K562 (cell line): ENCODE data around the gene FRMD4A. TPM values are rescaled to one million over a fixed set of nuclear protein-coding genes. Genes with fewer than 3 reads are reported as not detected.

Experiments
- ATAC-seq: fragments of 200-7000 bp; cut with Tn5 transposase; 3 replicates; pipeline ENCODE4 v1.9.1; 2020; ENCODE audit warnings: moderate library complexity
- BruUV-seq: library from RNA; stranded (reverse); fragments of 400-500 nt; replicated peaks from 2 replicates; lab custom pipeline; 2021; lab: Mats Ljungman, UMichigan
- CTCF ChIA-PET: fragments of 300-600 bp; formaldehyde crosslinking; extraction: SDS; loops from one replicate; lab custom pipeline; 2021; ENCODE audit warnings: low intra/inter-chr PET ratio; lab: Yijun Ruan, JAX
- POLR2A ChIA-PET: fragments of 300-600, 350-650 bp; sonication (Branson Sonifier 250); formaldehyde crosslinking; extraction: SDS; loops from one replicate; lab custom pipeline; 2021; ENCODE audit warnings: antibody characterized with exemption, inconsistent platforms; lab: Yijun Ruan, JAX
- DNase-seq, 4 experiments: peaks; one replicate each; pipeline versions ENCODE4 v3.0.0 to v3.0.0-alpha.2; 2011 to 2018; ENCODE audit warnings: low spot score in 3 of 4, mixed read lengths in 3 of 4; ENCODE audit errors: extremely low read depth in 1 of 4
- FAIRE-seq: peaks from 2 replicates; lab custom pipeline; 2011; peaks lifted over from hg19 to GRCh38; lab: Jason Lieb, UNC
- H2AFZ ChIP-seq: 2 replicates; pipeline ENCODE4 v1.6.0; 2011; ENCODE audit warnings: low read depth, low read length, control low read depth, inconsistent platforms
- H3K27ac ChIP-seq: fragments of 200-600 bp; 3 replicates; pipeline ENCODE4 v1.8.0; 2011; ENCODE audit warnings: low read depth, mild to moderate bottlenecking, control low read depth, inconsistent platforms, low read length, moderate library complexity, mixed read lengths; ENCODE audit errors: extremely low read depth
- H3K27me3 ChIP-seq, 2 experiments: fragments of 300-600 bp in 1 of 2; 2 replicates in 1 of 2; 3 replicates in 1 of 2; pipeline versions ENCODE4 v1.6.0 to v1.8.0; 2011; ENCODE audit warnings: inconsistent platforms in 2 of 2, low read length in 2 of 2, mild to moderate bottlenecking in 1 of 2, mixed read lengths in 1 of 2, moderate library complexity in 1 of 2; ENCODE audit not compliant: control insufficient read depth in 2 of 2, insufficient read depth in 2 of 2
- H3K36me3 ChIP-seq: fragments of 300-600 bp; 3 replicates; pipeline ENCODE4 v1.8.0; 2011; ENCODE audit warnings: mild to moderate bottlenecking, low read length, inconsistent platforms; ENCODE audit not compliant: control insufficient read depth, insufficient read depth
- H3K4me1 ChIP-seq, 2 experiments: fragments of 200-600 bp in 1 of 2; replicated peaks in 1 of 2; 2 replicates in 1 of 2; 3 replicates in 1 of 2; pipeline versions ENCODE4 v1.5.1 to v1.8.0; 2011; ENCODE audit warnings: inconsistent platforms in 2 of 2, low read length in 2 of 2, mild to moderate bottlenecking in 1 of 2, mixed read lengths in 1 of 2, moderate library complexity in 1 of 2; ENCODE audit not compliant: control insufficient read depth in 2 of 2, insufficient read depth in 2 of 2
- H3K4me2 ChIP-seq: 2 replicates; pipeline ENCODE4 v1.6.1; 2011; ENCODE audit warnings: low read length, control low read depth, inconsistent platforms, mixed read lengths; ENCODE audit not compliant: insufficient read depth
- H3K4me3 ChIP-seq: fragments of 200-600 bp; sonication (generic), shearing (Covaris generic); 2 replicates; pipeline ENCODE4 v1.5.1; 2016; ENCODE audit warnings: control low read depth, inconsistent platforms
- H3K79me2 ChIP-seq: fragments of 200-600 bp; 3 replicates; pipeline ENCODE4 v1.8.0; 2011; ENCODE audit warnings: low read length, inconsistent platforms; ENCODE audit not compliant: control insufficient read depth, insufficient read depth
- H3K9ac ChIP-seq, 2 experiments: 2 replicates each; pipeline versions ENCODE4 v1.6.0 to v1.6.1; 2011; ENCODE audit warnings: low read depth in 2 of 2, low read length in 2 of 2, control low read depth in 1 of 2, inconsistent platforms in 1 of 2, mild to moderate bottlenecking in 1 of 2, mixed read lengths in 1 of 2; ENCODE audit not compliant: insufficient read depth in 1 of 2
- H3K9me1 ChIP-seq: one replicate; pipeline ENCODE4 v1.6.0; 2011; ENCODE audit warnings: inconsistent platforms, mild to moderate bottlenecking, low read length, moderate library complexity; ENCODE audit not compliant: control insufficient read depth, insufficient read depth
- H3K9me3 ChIP-seq: replicated peaks from 2 replicates; pipeline ENCODE4 v1.5.1; 2011; ENCODE audit warnings: low read depth, low read length, inconsistent platforms; ENCODE audit not compliant: control insufficient read depth, insufficient read depth
- H4K20me1 ChIP-seq: replicated peaks from 2 replicates; pipeline ENCODE4 v1.6.1; 2011; ENCODE audit warnings: low read length, inconsistent platforms, mixed read lengths; ENCODE audit not compliant: control insufficient read depth, insufficient read depth
- BMI1 ChIP-seq: fragments of 150-350 bp; IDR thresholded peaks from 2 replicates; pipeline ENCODE4 v1.6.1; 2014; ENCODE audit warnings: low read length
- BRD4 ChIP-seq: fragments of 200-600 bp; sonication (generic); IDR thresholded peaks from 2 replicates; pipeline ENCODE4 v1.6.1; 2017; ENCODE audit warnings: inconsistent platforms
- BRD9 ChIP-seq: fragments of 450-650 bp; IDR thresholded peaks from 2 replicates; pipeline ENCODE4 v1.6.1; 2018; ENCODE audit warnings: low read depth; ENCODE audit not compliant: partially characterized antibody
- ETS2 ChIP-seq: IDR thresholded peaks from 2 replicates; pipeline ENCODE4 v1.6.1; 2016; ENCODE audit warnings: borderline replicate concordance, missing genetic modification characterization, mild to moderate bottlenecking, moderate library complexity, missing compliant biosample characterization; ENCODE audit not compliant: poor library complexity, severe bottlenecking
- MTA2 ChIP-seq: fragments of 450-650 bp; IDR thresholded peaks from 2 replicates; pipeline ENCODE4 v1.6.1; 2016; ENCODE audit warnings: low read depth
- OTX1 ChIP-seq: fragments of 450-650 bp; formaldehyde crosslinking; IDR thresholded peaks from 2 replicates; pipeline ENCODE4 v1.4.0; 2022; ENCODE audit warnings: mild to moderate bottlenecking
- PPARD ChIP-seq: fragments of 250-450 bp; sonication (Bioruptor Pico); IDR thresholded peaks from 2 replicates; pipeline ENCODE4 v1.8.0; 2022; ENCODE audit warnings: inconsistent platforms, mild to moderate bottlenecking, moderate library complexity
- RBFOX2 ChIP-seq: fragments of 200-400 bp; formaldehyde crosslinking; IDR thresholded peaks from 2 replicates; pipeline ENCODE4 v1.6.1; 2017; ENCODE audit warnings: low read depth, mild to moderate bottlenecking, low read length, moderate library complexity
- SMAD2 ChIP-seq: fragments of 150-350 bp; IDR thresholded peaks from 2 replicates; pipeline ENCODE4 v1.6.1; 2014; ENCODE audit warnings: low read depth, mild to moderate bottlenecking, low read length
- SMAD4 ChIP-seq: fragments of 250-450 bp; sonication (Bioruptor Pico); conservative IDR thresholded peaks from 2 replicates; pipeline ENCODE4 v1.8.0; 2021; ENCODE audit warnings: inconsistent platforms, mild to moderate bottlenecking, moderate library complexity
- ZNF354B ChIP-seq: fragments of 250-450 bp; sonication (Bioruptor Pico); IDR thresholded peaks from 2 replicates; pipeline ENCODE4 v1.4.0; 2020
- ZNF655 ChIP-seq: fragments of 250-450 bp; sonication (Bioruptor Pico); IDR thresholded peaks from 2 replicates; pipeline ENCODE4 v1.5.0; 2021
- ZNF75A ChIP-seq: fragments of 450-650 bp; formaldehyde crosslinking; IDR thresholded peaks from 2 replicates; pipeline ENCODE4 v1.4.0; 2020; ENCODE audit warnings: mild to moderate bottlenecking
- WGBS: fragments of 100-300 bp; shearing (Covaris generic); methylation state at CpG from one replicate; pipeline ENCODE4 v1.1.6; 2016; ENCODE audit warnings: low coverage, mixed read lengths; ENCODE audit not compliant: insufficient coverage; ENCODE audit errors: missing lambda C conversion rate; 5-methylcytosine and 5-hydroxymethylcytosine counted together
- in situ Hi-C: fragments of 300-500 bp; cut with MboI; formaldehyde crosslinking; loops from 4 replicates; pipeline ENCODE4 v1.15.0; 2018; ENCODE audit warnings: inconsistent platforms, mixed read lengths
- intact Hi-C: fragments of 100-400 bp; cut with micrococcal nuclease; formaldehyde crosslinking; loops from 2 replicates; pipeline ENCODE4 v1.14.2; 2022
- polyA plus RNA-seq, 8 experiments: library from polyadenylated mRNA; depleted of rRNA in 4 of 8; stranded (reverse) in 5 of 8; unstranded in 3 of 8; fragments of >200 nt; fragmentation: Nextera tagmentation in 2 of 8; fragmentation: Illumina TruSeq in 1 of 8; extraction: Ambion mirVana in 2 of 8; extraction: Trizol in 1 of 8; gene quantifications; 2 replicates each; pipeline versions ENCODE4 v1.2.1 to v1.2.3, GENCODE V29; 2011 to 2014; ENCODE audit warnings: inconsistent platforms in 1 of 8, missing spikeins in 1 of 8
- total RNA-seq, 7 experiments: library from RNA; depleted of rRNA in 6 of 7; stranded (reverse); fragments of >200 nt in 6 of 7; fragmentation: Illumina TruSeq in 2 of 7; extraction: Trizol in 2 of 7; gene quantifications; 2 replicates each; pipeline versions ENCODE4 v1.2.1 to v1.2.3, GENCODE V29; 2011 to 2021; ENCODE audit warnings: low replicate concordance in 1 of 7
- TF ChIP-seq, protein P1 (sequence below): sonication (generic); formaldehyde crosslinking; IDR thresholded peaks from 2 replicates; pipeline ENCODE4 v1.9.0; 2022; ENCODE audit warnings: mild to moderate bottlenecking, missing genetic modification reagents
- TF ChIP-seq, protein P2 (sequence below): fragments of 450-650 bp; conservative IDR thresholded peaks from 2 replicates; pipeline ENCODE4 v1.6.1; 2016; ENCODE audit warnings: missing genetic modification characterization, low read depth, mild to moderate bottlenecking, control low read depth, missing compliant biosample characterization

FRMD4A gene
- total and polyA plus RNA-seq, 9 of the 15 experiments (the other 6 are each of a cell fraction or from before 2014, with no cell fraction given): 0.80 to 5.2 (median 3.0) TPM

DNA sequence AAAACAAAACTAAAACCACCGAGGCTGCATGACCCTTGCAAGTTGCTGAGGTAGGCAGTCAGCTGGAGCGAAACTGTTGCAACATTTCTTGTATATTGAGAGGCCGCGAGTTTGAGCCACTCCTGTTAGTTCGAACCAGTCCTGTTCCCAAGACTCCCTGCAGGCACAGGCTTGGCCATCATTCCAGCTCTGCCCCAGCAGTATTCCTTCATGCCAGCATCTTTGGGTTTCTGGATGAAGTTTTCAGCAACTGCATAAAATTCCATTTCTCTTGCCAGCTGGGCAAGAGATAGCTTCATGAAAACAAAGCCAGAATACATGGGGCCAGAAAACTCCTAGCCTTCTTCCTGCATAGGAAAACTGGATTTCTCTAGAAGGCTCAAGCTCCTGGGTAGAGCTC lies 207.6 kb downstream of the FRMD4A start:
- in situ Hi-C loops: no loop called here
- H3K4me3 ChIP-seq: no peak overlapping the region
- intact Hi-C loops: no loop called here
- H3K4me2 ChIP-seq: no peak overlapping the region
- H3K27ac ChIP-seq: no peak overlapping the region
- no peak overlapping the region for H2AFZ ChIP-seq
- WGBS: 0% methylated on average over 5 of the region's 5 CpGs
- no peaks in the 10 kb centered on the region for H4K20me1 ChIP-seq
- ChIA-PET CTCF (no interaction called here), POLR2A (interaction anchor here (0.6 to 0.9 kb wide), 3 partner anchors 9 to 115 kb away, joined by 3 to 4 read pairs (median 4); no protein-coding TSS in a partner anchor)
- no peak overlapping the region for H3K9ac ChIP-seq
- H3K36me3 ChIP-seq: no peaks in the 10 kb centered on the region
- FAIRE-seq: no peak
- H3K9me1 ChIP-seq: no peaks in the 10 kb centered on the region
- peaks cover 4 to 15% of the 10 kb centered on the region in 2 experiments; a peak in 3 of 5 replicates for H3K27me3 ChIP-seq
- no peaks in the 10 kb centered on the region for H3K4me1 ChIP-seq
- TF ChIP-seq BRD9 (no peak), RBFOX2 (no peak), BMI1 (no peak), OTX1 (CRISPR knock-in tag) (no peak)
- TF ChIP-seq, all 486 proteins: peak for 0
- no peaks in the 10 kb centered on the region for H3K79me2 ChIP-seq
- DNase-seq (no peak), ATAC-seq (no peak)
- no peaks in the 10 kb centered on the region for H3K9me3 ChIP-seq
- BruUV-seq: no TSS peak

- ChIA-PET POLR2A (no interaction called here), CTCF (no interaction called here)
- H4K20me1 ChIP-seq: no peaks in the 10 kb centered on the region
- no peaks in the 10 kb centered on the region for H3K36me3 ChIP-seq
- intact Hi-C loops (no loop called here), in situ Hi-C loops (no loop called here)
- no peak overlapping the region for H2AFZ ChIP-seq
- no peak overlapping the region for H3K9ac ChIP-seq
- no peaks in the 10 kb centered on the region for H3K9me1 ChIP-seq
- no peak for ATAC-seq
- H3K27me3 ChIP-seq: peaks cover 4 to 10% of the 10 kb centered on the region in 2 experiments; a peak in 4 of 5 replicates
- BruUV-seq: no TSS peak
- 0% methylated on average over 2 of the region's 2 CpGs for WGBS
- H3K4me3 ChIP-seq: no peak overlapping the region
- no peak overlapping the region for H3K27ac ChIP-seq
- DNase-seq: no peak
- no peak overlapping the region for H3K4me2 ChIP-seq
- no peaks in the 10 kb centered on the region for H3K9me3 ChIP-seq
- no peaks in the 10 kb centered on the region for H3K79me2 ChIP-seq
- H3K4me1 ChIP-seq: no peaks in the 10 kb centered on the region
- FAIRE-seq: no peak
- TF ChIP-seq, protein P1, sequence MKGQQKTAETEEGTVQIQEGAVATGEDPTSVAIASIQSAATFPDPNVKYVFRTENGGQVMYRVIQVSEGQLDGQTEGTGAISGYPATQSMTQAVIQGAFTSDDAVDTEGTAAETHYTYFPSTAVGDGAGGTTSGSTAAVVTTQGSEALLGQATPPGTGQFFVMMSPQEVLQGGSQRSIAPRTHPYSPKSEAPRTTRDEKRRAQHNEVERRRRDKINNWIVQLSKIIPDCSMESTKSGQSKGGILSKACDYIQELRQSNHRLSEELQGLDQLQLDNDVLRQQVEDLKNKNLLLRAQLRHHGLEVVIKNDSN (CRISPR knock-in tag): no peak
- no peak for TF ChIP-seq ZNF655 (CRISPR knock-in tag)
- no peak for TF ChIP-seq ZNF75A
- TF ChIP-seq ETS2 (tag): no peak
- TF ChIP-seq ZNF354B (CRISPR knock-in tag): no peak
- TF ChIP-seq BRD4: no peak
- TF ChIP-seq, protein P2, sequence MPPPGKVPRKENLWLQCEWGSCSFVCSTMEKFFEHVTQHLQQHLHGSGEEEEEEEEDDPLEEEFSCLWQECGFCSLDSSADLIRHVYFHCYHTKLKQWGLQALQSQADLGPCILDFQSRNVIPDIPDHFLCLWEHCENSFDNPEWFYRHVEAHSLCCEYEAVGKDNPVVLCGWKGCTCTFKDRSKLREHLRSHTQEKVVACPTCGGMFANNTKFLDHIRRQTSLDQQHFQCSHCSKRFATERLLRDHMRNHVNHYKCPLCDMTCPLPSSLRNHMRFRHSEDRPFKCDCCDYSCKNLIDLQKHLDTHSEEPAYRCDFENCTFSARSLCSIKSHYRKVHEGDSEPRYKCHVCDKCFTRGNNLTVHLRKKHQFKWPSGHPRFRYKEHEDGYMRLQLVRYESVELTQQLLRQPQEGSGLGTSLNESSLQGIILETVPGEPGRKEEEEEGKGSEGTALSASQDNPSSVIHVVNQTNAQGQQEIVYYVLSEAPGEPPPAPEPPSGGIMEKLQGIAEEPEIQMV (tag): no peak
- TF ChIP-seq MTA2: no peak
- TF ChIP-seq PPARD (CRISPR knock-in tag): no peak
- TF ChIP-seq SMAD4 (CRISPR knock-in tag): no peak
- no peak for TF ChIP-seq SMAD2
Observed at GRCh38 chr10:14120812-14121211, 209.9 kb downstream of the FRMD4A start.
